GM19238 (cell line): ENCODE results near the gene MICAL2.

Experiments
- DNase-seq: peaks from one replicate; pipeline ENCODE4 v3.0.0; 2011; ENCODE audit warnings: low spot score; ENCODE audit not compliant: insufficient read length

MICAL2 gene

DNA sequence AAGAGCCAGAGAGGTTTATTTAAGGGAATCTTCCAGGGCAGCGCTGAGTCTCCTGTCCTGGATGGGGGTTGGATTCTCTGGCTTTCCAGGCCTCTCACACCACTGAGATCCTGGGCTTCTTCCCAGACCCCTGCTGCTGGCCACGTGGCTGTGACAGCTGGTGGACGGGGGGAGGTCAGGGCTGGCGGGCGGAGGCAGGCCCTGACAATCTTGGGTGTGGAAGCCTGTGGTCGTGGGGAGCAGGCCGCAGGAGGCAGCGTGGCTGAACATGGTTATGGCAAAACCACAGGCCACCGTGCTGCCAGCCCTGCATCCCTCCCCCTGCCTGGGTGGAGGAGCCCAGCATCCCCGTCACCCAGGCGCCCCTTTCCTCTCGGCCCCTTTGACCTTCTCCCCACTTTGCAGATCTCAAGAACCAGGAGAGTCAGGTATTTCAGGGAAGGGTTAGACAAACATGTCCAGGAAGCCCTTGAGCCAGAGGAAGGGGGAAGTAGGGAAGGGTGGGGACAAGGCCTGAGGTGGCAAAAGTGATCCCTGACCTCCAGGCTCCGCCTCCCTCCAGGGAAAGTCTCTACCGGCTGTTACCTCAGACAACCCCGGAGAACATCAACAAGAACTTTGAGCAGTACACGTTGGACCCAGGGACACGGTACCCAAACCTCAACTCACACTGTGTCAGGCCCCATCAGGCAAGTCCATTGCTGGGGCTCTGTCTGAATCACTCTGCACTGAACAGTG lies 111.8 kb downstream of the MICAL2 start:
- no peak for DNase-seq

DNA sequence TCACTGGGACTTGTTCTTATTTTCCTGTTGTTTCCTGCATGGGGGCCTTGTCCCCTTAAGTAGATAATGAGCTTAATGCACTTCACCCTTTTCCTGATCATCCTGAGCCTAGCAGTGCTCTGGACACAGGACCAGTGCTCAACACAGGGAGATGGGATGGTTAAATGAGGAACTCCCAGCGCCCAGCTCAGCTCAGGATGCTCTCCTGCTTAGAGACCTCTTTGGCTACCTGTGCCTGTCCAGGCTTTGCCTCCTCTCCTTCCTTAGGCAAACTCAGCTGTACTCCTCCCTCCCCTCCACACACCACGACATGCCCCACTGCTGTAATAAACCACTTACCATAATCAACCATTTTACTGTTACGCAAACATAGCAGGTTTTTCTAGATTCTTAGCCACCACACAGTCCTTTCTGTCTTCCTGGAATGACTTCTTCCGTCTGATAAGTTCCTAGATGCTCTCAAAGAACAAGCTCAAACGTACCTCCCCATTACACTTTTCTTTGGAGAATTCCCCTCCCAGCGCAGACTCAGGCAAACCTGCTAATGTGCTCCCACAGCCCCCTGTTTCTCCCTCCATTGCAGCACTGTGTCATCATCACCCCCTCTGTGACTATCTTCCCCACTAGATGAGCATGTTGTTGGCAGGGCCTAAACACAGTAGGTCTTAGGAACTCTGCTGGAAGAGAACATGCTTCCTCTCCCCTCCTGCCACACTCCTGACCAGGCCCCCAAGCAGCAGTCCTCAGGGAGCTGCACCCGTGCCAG lies 113.6 kb downstream of the MICAL2 start:
- no peak for DNase-seq

DNA sequence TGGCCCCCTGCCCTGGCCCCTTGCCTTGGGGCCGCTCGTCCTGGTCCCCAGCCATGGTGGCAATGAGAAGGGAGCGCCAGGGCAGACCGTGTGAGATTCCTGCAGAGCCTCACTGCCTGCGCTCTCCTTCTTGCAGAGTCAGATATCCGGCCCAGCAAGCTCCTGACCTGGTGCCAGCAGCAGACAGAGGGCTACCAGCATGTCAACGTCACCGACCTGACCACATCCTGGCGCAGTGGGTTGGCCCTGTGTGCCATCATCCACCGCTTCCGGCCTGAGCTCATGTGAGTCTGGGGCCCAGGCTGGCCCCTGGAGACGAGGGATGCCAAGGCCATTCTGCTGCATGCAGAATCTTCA lies 114.1 kb downstream of the MICAL2 start:
- DNase-seq, result peak; percentile 69

DNA sequence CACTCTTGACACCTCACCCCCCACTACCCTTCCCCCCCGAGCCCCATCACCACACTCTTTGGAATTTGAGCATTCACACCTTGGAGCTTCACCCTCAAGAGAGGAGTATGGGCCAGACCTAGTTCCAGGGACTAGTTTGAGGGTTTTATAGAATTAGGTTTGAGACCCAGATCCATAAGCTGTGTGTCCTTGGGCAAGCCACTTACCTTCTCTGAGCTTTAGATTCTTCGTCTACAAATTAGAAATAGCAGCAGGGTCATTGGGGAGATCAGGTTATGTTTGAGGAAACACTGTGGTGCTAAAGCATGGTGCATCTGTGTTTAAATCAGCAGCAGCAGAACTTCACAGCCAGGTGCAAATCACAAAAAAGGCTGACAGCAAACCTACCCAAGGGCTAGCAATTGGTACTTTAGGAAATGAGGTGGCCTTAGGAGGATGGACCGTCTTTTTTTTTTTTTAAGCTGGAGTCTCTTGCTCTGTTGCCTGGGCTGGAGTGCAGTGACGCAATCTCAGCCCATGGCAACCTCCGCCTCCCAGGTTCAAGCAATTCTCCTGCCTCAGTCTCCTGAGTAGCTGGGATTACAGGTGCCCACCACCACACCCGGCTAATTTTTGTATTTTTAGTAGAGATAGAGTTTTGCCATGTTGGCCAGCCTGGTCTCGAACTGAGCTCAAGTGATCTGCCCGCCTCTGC lies 114.8 kb downstream of the MICAL2 start:
- DNase-seq, result no peak

DNA sequence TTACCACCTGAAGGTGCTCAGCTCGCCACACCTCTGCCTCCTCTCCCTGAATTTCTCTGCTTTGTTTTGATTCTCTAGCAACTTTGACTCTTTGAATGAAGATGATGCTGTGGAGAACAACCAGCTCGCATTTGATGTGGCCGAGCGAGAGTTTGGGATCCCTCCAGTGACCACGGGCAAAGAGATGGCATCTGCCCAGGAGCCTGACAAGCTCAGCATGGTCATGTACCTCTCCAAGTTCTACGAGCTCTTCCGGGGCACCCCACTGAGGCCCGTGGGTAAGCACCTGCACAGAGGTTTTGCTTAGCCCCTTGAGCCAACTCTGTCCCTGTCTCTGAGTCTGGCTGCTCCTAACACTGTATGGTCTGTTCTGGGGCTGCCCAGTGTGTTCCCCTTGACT lies 115.7 kb downstream of the MICAL2 start:
- DNase-seq, result no peak

DNA sequence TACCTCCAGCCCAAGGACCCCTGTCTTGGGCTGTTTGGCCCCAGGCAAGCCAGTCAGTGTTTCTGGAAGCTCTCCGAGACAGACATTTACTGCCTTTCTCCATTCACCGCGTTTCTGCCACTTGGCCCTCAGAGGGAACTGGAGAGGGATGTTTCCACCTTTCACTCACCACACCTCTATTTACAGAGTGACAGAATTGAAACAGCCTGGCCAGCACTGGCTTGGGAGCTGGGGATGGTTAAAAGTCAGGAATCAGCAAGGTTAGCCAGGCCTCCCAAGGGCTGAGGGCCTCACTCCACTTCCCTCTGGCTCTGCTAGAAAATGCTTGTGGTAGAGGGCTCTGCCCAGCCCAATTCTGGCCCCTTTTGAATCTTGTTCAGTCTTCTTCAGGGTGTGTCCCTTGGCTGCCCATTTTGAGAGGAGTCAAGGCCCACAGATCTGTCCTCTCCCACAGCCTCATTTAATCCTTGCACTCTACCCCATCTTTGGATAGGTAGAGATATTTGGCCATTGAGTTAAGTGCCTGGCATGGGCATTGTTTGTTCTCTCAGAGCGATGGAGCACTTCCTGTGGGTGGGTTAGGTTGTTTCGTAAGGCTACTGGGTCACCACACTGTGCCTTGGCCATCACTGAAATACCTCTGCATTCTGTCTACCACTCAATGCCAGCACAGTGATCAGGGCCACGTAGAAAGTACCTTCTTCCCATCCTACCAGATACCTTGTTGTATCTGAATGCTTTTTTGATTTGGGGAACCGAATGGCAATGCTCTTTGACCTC lies 119.2 kb downstream of the MICAL2 start:
- no peak for DNase-seq

DNA sequence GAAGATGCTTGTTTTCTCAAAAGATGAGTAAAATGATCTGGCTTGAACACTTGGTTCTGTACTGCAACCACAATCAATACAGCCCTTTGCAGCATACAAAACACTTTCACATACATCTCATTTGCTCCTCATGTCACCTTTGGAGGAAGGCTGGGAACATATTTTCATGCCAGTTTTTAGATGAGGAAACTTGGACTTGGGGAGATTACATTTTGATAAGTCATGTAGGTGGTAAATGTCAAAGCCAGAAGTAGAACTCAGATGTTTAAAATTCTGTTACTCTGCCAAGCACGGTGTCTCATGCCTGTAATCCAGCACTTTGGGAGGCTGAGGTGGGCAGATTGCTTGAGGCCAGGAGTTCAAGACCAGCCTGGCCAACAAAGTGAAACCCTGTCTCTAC lies 121.8 kb downstream of the MICAL2 start:
- no peak for DNase-seq

DNA sequence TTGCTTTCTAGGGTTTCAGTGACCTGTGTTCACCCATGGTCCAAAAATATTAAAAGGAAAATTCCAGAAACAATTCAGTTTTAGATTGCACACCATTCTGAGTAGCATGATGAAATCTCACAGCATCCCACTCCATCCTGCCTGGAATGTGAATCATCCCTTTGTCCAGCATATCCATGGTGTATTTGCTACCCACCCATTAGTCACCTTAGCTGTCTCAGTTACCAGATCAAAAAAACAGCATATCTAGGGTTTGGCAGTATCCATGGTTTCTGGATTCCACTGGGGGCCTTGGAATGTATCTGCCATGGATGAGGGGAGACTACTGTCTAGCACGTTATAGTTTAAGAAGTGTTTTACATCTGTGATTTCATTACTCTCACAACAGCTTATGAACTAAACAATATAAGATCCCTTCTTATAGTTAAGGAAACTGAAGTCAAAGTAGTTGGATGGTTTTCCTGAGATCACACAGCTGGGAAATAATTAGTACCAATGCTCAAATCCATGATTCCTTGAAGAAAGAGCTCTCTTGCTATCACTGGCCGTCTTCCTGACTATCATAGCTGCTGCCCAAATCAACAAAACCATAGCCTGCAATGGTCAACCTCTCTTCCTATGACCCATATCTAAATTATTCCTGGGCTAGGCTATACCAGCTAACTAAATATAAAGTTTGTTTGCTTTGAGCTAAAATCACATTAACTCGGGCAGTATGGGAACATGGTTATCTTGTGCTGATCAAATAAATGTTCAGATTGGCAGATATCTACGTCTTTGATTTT lies 122.6 kb downstream of the MICAL2 start:
- DNase-seq, result no peak

DNA sequence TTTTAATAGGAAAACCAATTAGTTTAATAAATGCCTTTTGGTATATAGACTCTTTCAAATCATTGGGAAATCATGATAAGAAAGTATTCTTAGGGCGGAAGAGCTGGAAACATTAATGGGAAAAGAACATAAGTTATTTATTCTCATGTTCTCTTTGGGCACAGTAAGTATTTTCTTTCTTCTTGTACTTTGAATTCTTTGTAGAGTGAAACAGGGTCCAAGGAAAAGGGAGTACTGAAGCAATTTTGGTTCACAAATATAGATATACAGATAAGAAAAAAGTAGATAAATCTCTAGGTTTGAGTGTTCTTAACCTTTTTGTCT lies 123.2 kb downstream of the MICAL2 start:
- no peak for DNase-seq

DNA sequence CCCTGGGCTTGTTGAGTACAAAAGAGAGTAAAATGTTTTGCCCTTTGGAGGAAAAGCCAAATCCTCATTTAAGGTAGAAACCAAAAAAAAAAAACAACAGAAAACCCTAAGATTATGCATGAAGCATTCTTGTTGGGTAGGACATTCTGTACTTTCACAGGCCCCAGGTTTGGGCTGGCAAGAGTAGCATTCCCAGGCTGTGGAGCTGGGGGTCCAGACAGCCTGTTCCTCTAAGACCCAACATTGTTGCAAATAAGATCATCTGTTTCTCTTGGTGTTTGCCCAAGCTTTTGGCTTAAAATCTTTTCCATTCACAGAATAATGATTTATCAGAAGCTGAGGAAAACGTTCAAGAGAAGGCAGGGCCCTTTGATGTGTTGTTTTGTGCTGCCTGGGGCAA lies 123.8 kb downstream of the MICAL2 start:
- DNase-seq, result no peak

DNA sequence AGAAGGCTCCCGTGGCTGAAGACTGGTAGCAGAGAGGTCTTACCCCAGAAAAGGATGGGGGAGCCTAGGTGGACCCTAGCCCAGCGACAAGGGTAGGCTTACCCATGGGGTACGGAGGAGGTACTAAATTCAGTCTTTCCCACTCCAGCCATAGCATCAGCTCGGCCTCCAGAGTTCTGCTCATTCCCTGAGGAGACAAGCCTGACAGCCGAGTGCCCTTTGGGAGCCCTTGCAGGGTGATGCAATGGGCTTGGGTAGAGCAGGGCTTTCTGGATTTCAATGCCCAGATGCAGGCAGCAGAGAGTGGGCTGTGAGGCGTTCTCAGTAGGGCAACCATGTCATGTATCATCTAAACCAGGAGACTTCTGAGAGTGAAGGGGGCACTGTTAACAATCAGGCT lies 124.7 kb downstream of the MICAL2 start:
- DNase-seq, result no peak

DNA sequence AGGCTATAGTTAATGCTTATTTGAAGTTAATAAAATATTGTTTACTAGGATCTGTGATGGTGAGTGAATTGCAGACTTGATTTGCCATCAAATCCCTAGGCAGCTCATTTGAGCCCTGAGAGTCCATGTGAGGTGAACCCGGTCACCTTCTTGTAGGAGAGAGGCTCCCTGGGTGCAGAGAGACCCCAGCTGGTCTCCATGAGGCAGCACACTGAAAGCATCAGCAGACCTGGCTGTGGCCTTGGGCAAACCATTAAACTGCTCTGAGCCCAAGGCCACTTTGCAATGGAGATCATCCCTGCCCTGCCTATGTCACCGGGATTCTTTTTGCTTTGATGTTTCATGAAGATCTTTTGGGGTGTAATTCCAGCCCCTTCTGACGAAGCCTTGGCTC lies 125.2 kb downstream of the MICAL2 start:
- DNase-seq, result no peak

DNA sequence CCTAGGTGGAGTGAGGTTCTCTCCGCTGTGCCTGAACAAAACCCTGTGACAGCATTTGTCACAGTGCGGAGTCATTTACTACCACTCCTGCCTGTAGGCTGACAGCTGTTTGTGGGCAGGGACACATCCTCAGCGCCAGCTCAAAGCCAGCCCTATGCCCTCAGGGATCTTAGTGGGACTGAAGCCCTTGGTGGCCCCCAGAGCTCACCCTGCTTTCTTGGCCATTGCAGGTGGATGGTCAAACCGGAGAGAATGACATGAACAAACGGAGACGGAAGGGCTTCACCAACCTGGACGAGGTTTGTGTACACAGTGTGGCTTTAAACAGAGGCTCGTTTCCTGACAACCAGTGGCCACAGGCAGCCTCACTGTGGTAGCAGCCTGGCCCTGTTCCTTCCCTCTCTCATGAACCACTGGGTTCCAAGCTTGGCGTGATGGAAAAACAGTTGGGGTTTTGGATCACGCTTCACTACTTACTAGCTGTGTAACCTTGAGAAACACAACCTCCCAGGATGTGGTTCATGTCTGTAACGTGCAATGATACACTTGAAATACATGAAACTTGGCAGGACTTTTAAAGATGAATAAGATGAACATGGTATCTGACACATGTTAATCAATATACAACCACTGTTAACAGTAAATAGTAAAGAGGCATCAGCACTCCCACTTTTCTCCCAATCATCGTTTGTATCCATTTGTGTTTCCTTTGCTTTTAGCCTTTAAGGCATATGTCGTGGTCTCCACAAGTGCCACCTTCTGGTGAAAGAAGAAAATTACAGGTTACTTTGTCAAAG lies 125.8 kb downstream of the MICAL2 start:
- peak; percentile 38 for DNase-seq

DNA sequence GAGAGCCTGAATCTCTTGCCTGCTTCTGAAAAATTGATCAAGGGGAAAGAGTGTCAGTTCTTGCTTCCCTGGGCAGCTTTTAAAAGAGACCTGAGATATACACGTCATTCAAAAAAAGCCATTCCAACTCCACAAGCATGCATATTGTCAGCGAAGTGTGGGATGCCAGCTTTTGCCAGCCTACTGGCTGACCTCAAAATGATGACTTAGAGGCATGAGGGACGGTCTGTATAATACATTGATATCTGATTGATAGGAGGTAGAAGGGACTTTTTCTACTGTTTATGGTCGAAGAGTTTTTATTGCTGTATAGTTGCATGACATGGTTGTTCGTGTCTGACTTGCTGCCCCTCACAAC lies 126.3 kb downstream of the MICAL2 start:
- no peak for DNase-seq

DNA sequence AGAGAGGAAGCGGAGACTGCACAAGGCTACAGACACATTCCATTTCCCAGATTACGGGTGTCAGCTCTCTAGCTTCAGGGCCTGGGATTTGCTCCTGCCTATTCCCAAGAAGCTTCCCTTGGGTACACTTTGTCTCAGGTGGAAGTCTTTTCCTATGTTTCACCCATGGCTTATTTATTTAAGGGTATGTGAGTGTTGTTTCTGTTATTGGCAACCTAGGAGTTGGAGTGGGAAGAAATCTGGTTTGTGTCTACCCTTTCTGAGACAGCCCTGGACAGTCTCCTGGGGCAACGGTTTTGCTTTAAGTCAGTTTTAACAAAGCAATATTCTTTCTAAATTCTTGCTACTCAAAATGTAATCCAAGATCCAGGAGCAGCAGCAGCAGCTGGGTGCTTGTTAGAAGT lies 127.0 kb downstream of the MICAL2 start:
- no peak for DNase-seq

DNA sequence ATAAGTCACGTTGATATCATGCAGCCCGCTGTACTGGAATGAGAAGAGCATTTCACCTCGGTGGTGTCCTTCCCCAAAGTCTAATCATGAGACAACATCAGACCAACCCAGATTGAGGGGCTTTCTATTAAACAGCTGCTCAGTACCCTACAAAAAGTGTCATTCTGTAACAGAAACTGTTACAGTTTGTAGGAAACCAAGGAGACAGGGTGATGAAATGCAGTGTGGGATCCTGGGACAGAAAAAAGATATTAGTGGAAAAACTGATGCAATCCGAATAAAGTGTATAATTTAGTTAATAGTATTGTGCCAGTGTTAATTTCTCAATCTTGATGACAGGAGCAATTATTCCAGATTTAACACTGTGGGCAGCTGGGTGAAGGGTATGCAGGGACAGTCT lies 128.0 kb downstream of the MICAL2 start:
- no peak for DNase-seq

DNA sequence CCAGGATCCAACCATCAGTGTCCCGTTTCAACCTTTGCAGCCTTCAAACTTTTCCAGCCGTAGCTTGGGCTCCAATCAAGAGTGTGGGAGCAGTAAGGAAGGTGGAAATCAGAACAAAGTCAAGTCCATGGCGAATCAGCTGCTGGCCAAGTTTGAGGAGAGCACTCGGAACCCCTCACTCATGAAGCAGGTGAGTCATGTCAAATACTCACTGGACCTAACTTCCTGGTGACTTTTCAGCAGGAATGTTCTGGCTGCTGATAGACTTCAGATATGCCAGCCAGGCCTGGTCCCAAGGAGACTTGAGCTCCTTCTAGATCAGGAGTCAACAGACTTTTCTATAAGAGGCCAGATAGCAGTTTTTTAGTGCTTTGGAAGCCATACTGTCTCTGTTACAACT lies 129.0 kb downstream of the MICAL2 start:
- no peak for DNase-seq

DNA sequence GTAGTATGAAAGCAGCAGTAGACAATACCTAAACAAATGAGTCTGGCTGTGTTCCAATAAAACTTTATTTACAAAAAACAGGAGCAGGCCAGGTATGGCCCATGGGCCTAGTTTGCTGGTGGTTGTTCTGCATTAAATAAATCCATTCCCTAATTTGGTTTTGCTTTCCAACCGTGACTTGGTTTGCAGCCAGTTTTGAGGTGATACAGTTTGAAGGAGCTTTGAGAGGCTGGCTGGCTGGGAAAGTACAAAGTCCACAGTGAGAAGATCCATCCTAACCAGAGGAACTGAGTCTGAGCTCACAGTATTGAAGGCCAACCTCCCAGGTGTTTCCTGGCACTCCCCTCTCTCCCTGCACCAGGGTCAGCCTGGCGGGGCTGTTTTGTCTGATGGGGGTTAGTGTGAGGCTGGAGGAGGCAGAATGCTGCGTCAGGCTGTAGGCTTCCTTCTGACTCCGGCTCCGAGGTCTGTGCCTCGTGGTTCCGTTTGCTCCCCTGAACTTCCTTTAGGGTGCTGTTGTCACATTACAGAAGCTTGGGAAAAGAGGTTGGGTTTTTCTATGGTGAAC lies 129.5 kb downstream of the MICAL2 start:
- no peak for DNase-seq

DNA sequence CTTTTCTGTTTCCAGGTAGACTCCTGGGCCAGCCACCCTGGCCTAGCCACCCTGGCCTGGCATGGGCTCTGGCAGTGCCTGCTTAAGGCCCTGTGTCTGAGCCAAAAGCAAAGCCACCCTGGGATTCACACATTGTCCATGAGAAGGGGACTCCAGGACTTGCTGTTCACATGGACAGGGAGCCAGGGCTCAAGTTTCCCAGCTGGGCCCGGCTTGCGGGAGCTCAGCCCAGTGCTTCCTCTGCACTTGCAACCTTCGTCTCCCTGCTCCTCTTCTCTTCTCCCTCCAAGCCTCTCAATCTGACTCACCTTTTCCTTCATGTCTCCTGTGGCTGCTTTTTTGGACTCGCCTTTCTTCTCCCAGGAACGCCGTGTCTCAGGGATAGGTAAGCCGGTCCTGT lies 130.3 kb downstream of the MICAL2 start:
- DNase-seq, result no peak

DNA sequence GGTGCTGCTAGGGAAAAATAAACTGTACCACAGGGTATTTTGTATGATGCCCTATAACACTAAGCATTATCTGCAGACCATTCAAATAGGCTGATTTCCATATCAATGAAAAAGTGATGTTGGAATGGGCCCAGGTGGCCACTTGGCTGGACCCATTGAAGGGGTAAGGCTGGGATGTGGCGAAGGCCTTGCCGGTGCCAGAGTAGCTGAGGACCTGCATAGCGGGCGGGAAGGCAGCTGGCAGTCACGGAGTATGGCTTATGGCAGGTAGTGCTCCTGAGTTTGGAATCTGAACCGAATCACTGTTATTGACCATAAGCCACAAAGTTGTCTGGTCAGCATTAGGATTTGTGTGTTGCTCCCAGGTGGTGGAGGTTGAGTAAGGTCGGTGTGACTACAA lies 131.0 kb downstream of the MICAL2 start:
- DNase-seq, result no peak
